GM18526 (cell line): ENCODE measurements around the gene TUBA4A.

Experiments
- POLR2A ChIP-seq: IDR thresholded peaks from 3 replicates; pipeline ENCODE4 v1.6.1; 2011; ENCODE audit not compliant: insufficient read length; ENCODE audit errors: extremely low read depth

The TUBA4A gene

DNA sequence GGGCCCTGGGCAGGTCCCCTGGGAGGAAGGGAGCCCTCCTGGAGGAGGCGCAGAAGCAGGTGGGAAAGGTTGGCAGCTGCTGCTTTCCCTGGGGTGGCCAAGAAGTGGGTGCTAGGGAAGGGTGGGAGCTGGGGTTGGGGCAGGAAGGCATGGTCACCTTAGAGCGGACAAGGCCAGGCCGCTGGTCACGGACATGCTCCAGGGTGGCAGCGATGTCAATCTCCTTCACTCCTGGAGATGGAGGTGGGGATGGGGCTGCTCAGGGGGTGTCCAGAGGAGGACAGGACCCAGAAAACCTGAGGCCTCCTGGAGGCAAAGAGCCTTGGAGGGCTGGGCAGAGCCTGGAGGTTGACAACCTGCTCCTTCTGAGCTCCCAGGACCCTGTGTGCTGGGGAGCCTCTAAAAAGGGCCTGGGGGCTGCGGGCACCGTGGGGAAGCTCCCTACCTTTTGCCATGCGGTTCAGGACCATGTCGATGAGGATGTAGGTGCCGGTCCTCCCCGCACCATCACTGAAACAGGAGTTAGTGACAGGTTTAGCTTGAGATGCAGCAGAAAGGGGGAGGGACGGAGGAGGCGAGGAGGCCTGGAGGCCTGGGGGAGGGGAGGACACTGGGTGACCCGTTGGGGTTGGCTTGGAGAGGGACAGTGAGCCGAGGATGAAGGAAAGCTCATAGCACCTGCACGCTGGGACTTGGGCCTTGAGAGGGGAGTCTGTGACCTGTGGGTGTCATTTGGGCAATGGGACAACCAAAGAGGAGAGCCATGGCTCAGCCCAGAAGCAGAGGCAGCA is 36.9 kb upstream of the TUBA4A start:
- TF ChIP-seq POLR2A: no peak

DNA sequence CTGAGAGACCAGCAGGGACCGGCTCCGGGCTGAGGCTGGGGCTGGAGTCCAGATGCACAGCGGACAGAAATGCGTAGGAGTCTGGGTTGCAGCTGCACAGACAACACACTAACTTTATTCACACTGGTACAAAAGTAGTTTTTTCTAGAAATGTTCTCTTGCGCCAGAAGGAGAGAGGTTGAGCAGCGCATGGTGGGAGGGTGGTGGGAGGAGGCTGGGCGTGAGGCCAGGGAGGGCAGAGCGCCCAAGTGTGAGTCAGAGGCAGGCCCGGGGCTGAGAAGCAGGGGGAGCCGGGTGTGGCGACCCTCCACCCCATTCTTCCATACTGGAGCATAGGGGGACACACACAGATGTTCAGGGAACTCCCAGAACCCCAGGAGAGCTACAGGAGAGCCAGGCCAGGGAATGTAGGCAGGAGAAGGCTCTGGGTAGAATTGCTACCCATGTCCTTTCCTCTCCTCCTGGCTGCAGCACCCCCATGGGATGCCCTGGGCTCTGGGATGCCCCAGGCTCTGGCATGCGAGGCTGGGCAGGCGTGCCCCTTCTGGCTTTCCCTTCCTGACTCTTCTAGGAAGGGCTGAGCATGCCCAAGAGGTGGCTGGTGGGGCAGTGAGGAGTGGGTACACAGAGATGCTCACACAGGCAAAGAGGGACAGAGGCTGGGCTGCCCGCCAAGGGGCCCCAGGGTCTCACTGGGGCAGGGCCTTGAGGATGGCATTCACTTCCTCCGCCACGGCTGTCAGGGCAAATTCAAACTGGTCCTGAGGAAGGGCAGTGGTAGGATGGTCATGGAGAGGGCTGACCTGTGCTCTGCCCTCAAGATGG is 36.0 kb upstream of the TUBA4A start:
- no peak for TF ChIP-seq POLR2A

DNA sequence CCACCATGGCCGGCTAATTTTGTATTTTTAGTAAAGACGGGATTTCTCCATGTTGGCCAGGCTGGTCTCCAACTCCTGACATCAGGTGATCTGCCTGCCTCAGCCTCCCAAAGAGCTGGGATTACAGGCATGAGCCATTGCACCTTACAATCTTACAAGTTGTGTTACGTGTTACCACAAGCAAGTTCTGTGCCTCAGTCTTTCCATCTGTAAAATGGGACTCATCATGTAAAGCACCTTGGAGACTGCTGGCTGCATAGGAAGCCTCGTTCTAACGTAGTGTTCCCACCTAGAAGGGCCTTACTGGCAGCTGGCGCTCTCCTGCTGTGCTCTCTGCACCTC is 35.4 kb upstream of the TUBA4A start:
- no peak for TF ChIP-seq POLR2A

DNA sequence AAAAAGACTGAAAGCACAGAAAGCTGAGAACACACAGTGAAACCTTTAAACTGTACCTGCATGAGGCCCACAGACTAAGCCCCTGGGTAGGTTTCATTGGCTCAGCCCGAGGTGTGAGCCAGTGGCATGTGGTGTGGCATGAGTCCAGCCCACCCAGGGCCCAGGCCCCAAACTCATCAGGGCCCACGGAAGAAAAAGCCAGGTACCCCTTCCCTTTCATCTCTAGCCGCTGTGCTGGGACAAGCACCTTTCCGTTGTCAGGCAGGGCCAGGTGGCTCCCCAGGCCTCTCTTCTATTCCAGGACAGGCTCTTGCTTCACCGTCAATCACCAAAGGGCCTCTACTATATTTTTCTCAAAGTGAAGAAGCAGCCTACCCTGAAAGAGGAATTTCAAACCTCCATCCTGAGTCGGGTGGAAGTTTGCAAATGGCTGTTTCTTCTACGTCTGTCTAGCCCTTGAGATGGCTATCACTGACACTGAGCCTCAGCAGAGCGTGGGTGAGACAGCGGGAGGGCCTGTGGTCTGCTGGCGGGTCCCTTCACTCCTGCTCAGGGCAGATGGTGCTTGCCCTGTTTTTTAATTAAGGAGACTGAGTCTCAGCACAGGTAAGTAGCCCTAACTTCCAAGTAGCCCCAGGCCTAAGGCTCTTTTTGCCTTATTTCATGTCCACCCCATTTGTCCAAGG is 34.0 kb upstream of the TUBA4A start:
- TF ChIP-seq POLR2A: no peak

DNA sequence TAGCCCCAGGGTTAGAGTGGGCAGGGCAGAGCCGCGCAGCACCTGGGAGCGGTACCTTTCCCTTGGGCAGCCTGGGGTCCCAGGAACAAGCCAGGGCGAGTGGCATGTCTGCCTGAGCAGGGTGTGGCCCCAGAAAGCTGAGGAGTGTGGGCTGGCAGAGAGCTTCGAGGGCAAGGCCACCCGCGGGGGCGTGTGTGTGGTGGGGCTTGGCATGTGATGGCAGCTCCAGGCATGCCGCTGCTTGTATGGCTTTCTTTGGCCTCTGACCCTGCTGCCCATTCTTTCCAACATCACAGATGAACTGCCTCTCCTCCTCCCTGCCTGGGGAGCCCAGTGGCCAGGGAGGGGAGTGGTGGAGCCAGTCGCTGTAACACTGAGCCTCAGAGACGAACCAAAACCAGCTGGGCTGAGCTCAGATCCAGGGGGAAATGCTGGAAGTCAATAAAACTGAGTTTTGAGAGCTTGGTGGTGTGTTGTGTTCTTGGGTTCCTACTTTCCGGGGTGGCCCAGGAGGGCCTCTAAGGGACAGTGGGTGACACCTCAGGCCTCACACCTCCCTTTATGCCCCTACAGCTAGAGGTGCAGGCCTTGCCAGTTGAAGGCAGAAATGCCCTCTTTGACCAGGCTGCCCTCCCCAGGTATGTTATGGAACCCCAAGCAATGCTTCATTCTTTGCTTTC is 32.9 kb upstream of the TUBA4A start:
- TF ChIP-seq POLR2A: no peak

DNA sequence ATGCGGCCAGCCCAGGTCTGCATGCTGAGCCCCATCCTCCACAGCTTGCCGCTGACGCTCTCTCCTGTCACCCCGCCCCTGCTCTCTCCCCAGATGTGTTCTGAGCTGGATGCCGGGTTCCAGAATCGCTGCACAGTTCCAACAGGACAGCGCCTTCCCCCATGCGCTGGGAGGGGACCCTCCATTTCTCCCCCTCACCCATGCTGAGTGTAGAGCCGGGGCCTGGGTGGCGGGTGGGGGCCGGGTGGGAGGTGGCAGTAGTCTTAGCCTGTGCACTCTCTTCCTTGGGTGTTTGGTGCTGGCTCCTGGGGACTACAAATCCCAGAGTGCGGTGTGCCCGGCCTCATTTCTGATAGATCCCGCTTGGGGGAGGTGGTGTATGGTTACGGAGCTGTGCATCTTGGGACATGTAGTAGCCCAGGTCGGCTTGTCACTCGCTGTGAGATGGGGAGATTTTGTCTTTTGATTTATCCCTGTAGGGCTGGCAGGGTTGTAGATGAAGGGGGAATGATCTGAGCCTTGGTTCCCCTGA is 32.2 kb upstream of the TUBA4A start:
- TF ChIP-seq POLR2A: no peak

DNA sequence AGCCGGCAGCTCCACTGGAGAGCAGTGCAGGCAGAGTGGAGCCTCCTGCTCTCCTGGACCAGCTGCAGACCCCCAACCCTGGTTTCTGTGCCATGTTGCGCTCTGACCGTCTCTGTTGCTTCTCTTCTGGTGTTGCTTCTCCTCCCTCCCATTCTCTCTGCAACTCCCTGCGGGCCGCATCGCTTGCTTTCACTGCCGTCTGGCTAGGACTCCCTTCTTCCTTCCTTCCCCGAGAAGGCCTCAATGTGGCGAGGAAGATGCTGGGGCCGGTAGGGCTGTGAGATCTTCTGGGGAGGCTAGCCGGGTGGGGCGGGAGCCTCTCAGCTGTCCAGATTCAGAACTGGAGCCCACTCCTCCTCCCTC is 31.6 kb upstream of the TUBA4A start:
- TF ChIP-seq POLR2A: no peak

DNA sequence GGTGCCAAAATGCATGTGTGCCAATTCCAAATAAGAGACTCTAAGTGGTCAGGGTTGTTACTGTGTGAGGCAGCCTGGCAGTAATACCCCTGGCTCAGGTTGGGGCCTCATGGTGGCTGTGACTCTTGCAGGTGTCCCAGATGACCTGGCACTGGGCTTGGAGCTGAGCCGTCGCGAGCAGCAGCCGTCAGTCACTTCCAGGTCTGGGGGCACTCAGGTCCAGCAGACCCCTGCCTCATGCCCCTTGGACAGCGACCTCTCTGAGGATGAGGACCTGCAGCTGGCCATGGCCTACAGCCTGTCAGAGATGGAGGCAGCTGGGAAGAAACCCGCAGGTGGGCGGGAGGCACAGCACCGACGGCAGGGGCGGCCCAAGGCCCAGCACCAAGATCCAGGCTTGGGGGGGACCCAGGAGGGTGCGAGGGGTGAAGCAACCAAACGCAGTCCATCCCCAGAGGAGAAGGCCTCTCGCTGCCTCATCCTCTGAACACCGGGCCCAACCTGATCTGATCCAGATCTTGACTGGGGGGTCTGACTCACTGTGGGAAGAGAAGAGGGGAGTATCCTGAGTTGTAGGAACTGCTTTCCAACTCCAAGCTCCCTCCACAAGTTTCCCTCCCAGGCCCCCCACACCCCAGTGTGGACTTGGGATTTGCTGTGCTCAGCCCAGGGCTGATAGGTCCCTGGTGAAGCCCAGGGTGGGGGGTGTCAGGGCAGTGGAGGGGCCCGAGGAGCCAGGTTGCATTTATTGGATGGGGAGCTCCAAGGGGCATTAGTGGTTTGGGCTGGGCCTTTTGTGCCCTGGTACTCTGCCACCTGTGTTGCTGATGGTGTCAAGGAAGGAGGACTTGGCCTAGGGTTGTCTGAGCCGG is 31.0 kb upstream of the TUBA4A start:
- no peak for TF ChIP-seq POLR2A

DNA sequence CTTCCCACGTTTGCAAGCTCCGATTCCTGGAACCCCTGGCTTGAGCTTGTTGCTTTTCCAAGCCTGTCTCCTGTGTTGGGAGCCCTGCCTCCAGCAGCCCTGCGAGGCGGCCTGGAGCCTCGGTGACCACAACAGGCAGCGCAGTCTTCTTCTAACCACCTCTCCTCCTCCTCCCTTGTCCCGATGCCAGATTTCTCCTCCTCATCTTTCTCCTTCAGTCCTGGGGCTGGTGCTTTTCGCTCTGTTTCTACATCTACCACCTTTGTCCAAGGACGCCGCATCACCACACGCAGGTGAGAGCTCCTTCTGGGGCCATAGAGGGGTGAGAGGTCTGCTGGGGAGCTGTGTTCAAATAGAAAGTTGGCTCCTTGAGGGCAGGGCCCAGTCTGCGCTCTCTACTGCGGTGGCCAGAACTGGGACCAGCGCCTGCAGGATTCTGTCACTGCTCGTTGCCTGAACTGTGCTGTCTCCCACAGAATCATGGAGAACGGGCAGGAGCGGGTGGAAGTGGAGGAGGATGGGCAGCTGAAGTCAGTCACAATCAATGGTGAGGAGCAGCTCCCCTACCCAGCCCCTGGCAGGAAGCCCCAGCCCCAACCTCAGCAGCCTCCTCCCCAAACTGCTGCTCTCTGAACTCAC is 29.3 kb upstream of the TUBA4A start:
- TF ChIP-seq POLR2A: no peak

DNA sequence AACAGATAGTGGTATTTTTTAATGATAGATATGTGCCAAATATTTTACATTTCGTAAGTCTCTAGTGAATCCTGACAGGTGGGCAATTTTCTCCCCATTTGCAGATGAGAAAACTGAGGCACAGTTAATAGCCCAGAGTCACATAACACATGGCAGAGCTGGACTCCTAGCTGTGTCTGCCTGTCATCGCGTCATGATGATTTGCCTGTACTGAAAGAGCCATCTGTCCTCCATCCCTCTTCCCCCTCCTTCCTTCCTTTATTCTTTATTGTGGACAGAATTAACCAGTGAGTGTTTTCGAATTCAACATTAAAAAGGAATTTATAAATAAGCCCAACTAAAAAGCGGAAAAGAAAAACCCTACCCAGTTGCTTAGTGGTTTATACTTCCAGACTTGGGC is 28.7 kb upstream of the TUBA4A start:
- no peak for TF ChIP-seq POLR2A

DNA sequence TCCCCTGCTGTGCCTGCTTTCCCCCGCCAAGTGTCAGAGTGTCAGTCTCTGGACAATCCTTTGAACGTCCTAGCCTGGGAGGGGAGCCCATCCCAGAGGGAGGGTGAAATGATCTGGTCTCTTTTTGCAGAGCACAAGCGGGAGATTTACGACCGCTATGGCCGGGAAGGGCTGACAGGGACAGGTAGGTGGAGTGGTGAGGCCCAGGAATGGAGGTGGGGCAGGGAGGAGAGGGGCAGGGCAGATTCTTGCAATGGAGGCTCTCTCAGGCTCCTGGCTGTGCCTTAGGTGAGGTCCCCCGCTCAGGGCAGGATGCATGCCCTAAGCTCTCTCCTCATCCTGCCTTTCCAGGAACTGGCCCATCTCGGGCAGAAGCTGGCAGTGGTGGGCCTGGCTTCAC is 27.9 kb upstream of the TUBA4A start:
- TF ChIP-seq POLR2A: no peak

DNA sequence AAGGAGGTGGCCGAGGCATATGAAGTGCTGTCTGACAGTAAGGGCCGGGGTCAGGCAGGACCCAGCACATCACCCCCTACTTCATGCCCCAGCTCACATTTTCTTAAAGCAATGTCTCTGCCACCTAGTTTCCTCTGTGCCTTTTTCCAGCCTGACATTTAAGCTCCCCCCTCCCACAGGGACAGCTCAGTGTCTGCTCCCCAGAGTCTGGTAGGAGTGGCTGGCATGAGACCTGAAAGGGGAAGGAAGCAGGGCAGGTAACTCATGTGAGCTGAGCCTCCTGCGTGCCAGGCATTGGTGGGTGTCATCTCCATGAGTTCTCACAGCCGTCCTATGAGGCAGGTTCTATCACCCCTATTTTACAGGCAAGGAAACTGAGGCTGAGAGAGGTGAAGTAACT is 26.9 kb upstream of the TUBA4A start:
- no peak for TF ChIP-seq POLR2A

DNA sequence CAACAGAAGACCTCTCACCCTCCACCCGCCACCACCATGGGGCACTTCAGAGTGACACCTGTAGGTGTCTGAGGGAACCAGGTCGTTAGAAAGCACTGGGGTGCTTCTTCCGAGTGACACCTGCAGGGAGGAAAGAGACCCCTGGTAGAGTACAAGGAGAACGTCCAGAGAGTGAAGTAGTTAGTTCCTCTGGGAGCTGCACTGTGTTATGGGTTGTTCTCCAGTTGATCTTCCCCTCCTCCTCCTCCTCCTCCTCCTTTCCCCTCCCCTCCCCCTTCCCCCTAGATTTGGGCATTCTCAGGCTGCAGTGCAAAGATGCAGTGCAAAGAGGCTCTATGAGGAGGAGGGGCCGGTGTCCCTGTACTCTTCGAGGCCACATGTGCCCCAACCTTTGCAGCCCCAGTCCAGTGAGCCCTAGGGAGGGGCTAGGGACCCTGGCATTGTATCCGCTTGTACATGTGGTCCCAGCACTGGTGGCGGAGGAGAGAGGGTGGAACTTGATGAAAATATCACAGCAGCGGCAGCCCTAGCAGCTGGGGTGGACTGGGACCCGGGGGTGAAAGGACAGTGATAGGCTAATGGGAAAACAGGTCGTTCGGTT is 26.3 kb upstream of the TUBA4A start:
- no peak for TF ChIP-seq POLR2A
